ENCODE data around the gene MED29. TPM values are rescaled to one million over a fixed set of nuclear protein-coding genes. Genes with fewer than 3 reads are reported as not detected.

The MED29 gene
- total RNA-seq, 2 donors from 2014 or later = 29.3 to 86.1 TPM

DNA sequence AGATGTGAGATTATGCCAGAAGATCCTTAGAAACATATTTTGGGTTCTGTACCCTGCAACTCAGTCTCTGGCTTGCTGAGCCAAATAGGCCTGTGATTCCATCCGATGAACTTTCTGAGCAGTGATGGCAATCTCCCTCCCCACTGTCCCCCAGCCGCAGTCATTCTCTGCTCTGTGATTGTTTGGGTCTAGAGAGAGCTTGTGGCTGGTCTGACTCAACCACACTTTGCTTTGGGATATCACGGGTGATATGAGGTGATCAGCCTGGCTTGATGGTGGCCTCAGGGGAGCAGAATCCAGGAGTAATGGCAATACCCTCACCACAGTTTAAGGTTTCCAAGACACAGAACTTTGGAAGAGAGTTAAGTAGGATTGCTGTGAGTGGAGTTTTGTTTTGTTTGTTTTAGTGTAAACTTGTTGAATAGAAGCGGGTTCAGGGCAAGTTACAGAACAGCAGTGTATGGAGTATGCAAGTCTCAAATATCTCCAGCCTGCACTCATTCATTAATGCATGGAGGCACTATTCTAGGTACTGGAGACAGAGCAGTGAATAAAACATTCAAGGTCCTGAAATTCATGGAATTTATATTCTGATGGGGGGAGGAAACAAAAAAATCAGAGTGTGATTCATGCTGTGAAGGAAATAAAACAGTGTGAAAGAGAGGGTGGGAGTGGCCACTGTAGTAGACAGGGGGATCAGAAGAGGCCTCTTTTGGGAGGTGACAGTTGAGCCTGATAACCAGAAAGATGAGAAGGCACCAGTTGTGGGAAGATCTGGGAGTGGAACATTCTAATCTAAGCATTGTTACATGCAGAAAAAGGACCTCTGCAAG lies 43.6 kb upstream of the MED29 start:
- Histone ChIP-seq H3K4me3 (no peak overlapping the region), H3K27ac (no peak overlapping the region), H3K36me3 (peaks cover 6% of the 10 kb centered on the region), H3K4me1 (ENCODE audit: control insufficient read depth in 1 of 2, low read depth in 2 of 2) (peaks cover 20 to 57% of the 10 kb centered on the region in 2 donors), H3K27me3 (replicated peaks; ENCODE audit: insufficient read depth) (no peaks in the 10 kb centered on the region), H3K9me3 (no peaks in the 10 kb centered on the region)
- DNase-seq (ENCODE audit: low spot score) (no peak), ATAC-seq (ENCODE audit: insufficient number of reproducible peaks, low FRiP score, low read depth) (no peak)
- TF ChIP-seq, protein P1, sequence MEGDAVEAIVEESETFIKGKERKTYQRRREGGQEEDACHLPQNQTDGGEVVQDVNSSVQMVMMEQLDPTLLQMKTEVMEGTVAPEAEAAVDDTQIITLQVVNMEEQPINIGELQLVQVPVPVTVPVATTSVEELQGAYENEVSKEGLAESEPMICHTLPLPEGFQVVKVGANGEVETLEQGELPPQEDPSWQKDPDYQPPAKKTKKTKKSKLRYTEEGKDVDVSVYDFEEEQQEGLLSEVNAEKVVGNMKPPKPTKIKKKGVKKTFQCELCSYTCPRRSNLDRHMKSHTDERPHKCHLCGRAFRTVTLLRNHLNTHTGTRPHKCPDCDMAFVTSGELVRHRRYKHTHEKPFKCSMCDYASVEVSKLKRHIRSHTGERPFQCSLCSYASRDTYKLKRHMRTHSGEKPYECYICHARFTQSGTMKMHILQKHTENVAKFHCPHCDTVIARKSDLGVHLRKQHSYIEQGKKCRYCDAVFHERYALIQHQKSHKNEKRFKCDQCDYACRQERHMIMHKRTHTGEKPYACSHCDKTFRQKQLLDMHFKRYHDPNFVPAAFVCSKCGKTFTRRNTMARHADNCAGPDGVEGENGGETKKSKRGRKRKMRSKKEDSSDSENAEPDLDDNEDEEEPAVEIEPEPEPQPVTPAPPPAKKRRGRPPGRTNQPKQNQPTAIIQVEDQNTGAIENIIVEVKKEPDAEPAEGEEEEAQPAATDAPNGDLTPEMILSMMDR (IDR thresholded peaks at IDR 0.05) = no peak

DNA sequence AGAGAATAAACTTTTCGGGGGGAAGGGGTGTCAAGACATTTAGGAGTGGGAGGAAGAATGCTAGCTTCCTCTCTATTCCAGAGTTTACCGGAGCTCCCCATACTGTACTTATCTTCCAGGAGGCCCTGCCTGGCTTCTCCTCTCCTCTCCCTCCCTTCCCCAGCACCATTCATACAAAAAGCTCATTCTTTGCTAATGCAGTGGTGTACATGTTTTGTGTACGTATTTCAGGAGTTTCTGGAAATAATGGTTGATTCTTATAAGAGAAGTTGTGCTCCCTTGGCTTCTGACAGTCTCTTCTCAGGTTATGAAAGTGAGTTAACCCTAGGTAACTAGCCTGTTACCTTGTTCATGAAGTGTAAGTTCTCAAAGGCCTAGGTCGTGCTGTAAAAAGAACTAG lies 41.9 kb upstream of the MED29 start:
- DNase-seq (ENCODE audit: low spot score) = no peak
- peaks cover 12% of the 10 kb centered on the region for H3K36me3 ChIP-seq
- H3K4me1 ChIP-seq (ENCODE audit: control insufficient read depth in 1 of 2, low read depth in 2 of 2) = peaks cover 9 to 42% of the 10 kb centered on the region in 2 donors
- no peak for ATAC-seq (ENCODE audit: insufficient number of reproducible peaks, low FRiP score, low read depth)
- TF ChIP-seq, protein P1 (IDR thresholded peaks at IDR 0.05) = no peak
- H3K4me3 ChIP-seq = no peak overlapping the region
- no peaks in the 10 kb centered on the region for H3K27me3 ChIP-seq (replicated peaks; ENCODE audit: insufficient read depth)
- H3K27ac ChIP-seq = no peak overlapping the region
- no peaks in the 10 kb centered on the region for H3K9me3 ChIP-seq

DNA sequence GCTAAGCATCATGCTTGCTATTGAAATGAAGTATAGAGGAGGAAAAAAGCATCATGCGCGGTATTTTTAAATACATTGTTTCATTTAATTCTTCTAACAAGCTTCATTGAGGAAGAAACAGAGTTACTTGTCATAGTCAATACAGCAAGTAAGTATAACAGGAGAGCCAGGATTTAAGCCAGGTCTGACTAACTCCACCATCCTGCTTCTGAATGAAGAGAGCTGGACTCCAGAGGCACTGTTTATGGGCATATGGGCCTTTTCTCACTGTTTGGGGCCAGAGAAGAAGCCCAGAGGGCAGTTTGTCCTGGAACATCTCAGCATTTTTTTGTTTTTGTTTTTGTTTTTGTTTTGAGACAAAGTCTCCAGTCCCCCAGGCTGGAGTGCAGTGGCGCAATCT lies 41.0 kb upstream of the MED29 start:
- Histone ChIP-seq H3K4me1 (ENCODE audit: control insufficient read depth in 1 of 2, low read depth in 2 of 2) (peaks cover 6 to 33% of the 10 kb centered on the region in 2 donors), H3K4me3 (no peak overlapping the region), H3K9me3 (no peaks in the 10 kb centered on the region), H3K36me3 (peaks cover 18% of the 10 kb centered on the region), H3K27me3 (replicated peaks; ENCODE audit: insufficient read depth) (no peaks in the 10 kb centered on the region), H3K27ac (no peak overlapping the region)
- TF ChIP-seq, protein P1 (IDR thresholded peaks at IDR 0.05) = no peak
- no peak for DNase-seq (ENCODE audit: low spot score)
- no peak for ATAC-seq (ENCODE audit: insufficient number of reproducible peaks, low FRiP score, low read depth)

DNA sequence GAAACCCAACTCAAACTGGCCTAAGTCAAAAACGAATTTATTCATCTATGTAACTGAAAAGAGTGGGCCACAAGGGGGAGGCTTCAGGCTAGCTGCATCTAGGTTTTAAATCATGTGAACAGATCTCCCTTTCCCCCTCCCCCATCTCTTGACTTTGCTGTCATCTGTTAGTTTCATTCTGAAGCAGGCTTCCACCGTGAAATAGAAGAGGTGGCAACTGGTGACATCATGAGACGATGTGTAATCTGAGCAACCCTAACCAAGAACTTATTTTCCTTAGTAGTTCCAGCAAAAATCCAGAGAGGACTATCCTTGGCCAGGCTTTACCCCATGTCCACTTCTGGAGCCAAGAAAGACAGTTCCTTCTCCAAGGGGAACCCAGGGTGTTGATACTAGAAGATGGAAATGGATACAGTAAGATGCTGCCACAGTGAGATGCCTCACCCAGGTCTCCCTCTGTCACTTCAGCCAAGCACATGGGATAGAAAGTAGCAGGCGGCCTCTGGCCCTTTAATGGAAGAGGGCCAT lies 39.6 kb upstream of the MED29 start:
- no peak overlapping the region for H3K27ac ChIP-seq
- TF ChIP-seq, protein P1 (IDR thresholded peaks at IDR 0.05) = no peak

DNA sequence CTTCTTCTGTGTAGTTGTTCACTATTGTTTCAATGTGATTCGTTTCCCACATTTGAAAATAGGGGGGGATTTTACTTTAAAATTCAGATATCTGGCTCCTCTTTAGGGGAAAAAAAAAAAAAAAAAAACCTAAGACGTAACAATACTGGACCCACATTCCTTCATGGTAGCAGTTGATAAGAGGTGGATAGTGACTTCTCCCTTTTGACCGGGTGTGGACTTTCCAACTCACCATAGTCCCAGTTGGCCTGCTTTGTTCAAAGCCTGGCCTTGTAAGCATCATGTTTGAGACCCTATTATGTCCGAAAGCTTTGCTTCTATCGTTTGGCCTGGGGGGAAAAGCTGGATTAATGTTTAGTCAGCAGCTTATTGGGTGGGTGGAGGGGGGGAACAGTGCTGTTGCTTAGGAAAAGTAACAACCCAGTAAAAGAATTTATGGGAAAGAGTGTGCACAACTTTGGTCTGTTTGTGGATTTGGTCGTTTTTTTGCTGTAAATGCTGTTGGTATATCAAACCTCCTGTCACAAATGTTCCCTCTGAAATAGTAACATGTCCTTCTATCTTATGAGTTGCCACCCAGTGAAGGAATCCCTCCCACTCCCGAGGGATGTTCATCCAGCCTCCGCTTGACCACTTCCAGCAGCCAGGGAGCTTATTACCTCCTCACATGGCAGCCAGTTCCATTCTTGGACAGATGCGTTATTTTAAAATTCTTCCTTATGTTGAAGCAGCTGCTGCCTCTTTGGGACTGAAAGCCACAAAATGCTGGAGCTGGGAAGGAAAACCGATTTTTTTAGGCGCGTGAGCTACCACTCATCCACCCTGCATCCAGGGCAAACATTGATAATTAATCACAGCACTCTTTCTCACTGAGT lies 38.6 kb upstream of the MED29 start:
- H3K27me3 ChIP-seq (replicated peaks; ENCODE audit: insufficient read depth) = no peaks in the 10 kb centered on the region
- H3K4me3 ChIP-seq = no peak overlapping the region
- peaks cover 43% of the 10 kb centered on the region for H3K36me3 ChIP-seq
- TF ChIP-seq, protein P1 (IDR thresholded peaks at IDR 0.05) = no peak
- DNase-seq (ENCODE audit: low spot score) (no peak), ATAC-seq (ENCODE audit: insufficient number of reproducible peaks, low FRiP score, low read depth) (no peak)
- H3K4me1 ChIP-seq (ENCODE audit: control insufficient read depth in 1 of 2, low read depth in 2 of 2) = peaks cover 0 to 9% of the 10 kb centered on the region in 2 donors
- no peaks in the 10 kb centered on the region for H3K9me3 ChIP-seq
- no peak overlapping the region for H3K27ac ChIP-seq

More for the DNA sequence above, 39.6 kb upstream of the MED29 start:
- ATAC-seq (ENCODE audit: insufficient number of reproducible peaks, low FRiP score, low read depth) = peak; percentile 47
- Histone ChIP-seq H3K9me3 (no peaks in the 10 kb centered on the region), H3K4me1 (ENCODE audit: control insufficient read depth in 1 of 2, low read depth in 2 of 2) (peaks cover 0 to 19% of the 10 kb centered on the region in 2 donors), H3K36me3 (peaks cover 32% of the 10 kb centered on the region), H3K4me3 (no peak overlapping the region), H3K27me3 (replicated peaks; ENCODE audit: insufficient read depth) (no peaks in the 10 kb centered on the region)
- no peak for DNase-seq (ENCODE audit: low spot score)

Measured in thoracic aorta (tissue), 2 donors.